HCT116 (cell line): ENCODE measurements around the gene LMCD1.

Source experiments
- ATF3 ChIP-seq: IDR thresholded peaks from 2 replicates; pipeline ENCODE4 v1.6.1; 2012
- CBX3 ChIP-seq: IDR thresholded peaks from 2 replicates; pipeline ENCODE4 v1.6.1; 2012; ENCODE audit warnings: low read depth
- CEBPB ChIP-seq: IDR thresholded peaks from 2 replicates; pipeline ENCODE4 v1.6.1; 2012; ENCODE audit warnings: low read depth
- EGR1 ChIP-seq: IDR thresholded peaks from 2 replicates; pipeline ENCODE4 v1.6.1; 2012; ENCODE audit warnings: low read depth
- EZH2 ChIP-seq: fragments of 200-600 bp; sonication (generic); IDR thresholded peaks from 2 replicates; pipeline ENCODE4 v1.6.1; 2017; ENCODE audit warnings: antibody characterized with exemption, mixed run types
- EZH2phosphoT487 ChIP-seq: fragments of 200-600 bp; IDR thresholded peaks from 2 replicates; pipeline ENCODE4 v1.6.1; 2018; ENCODE audit warnings: antibody characterized with exemption, borderline replicate concordance
- FOSL1 ChIP-seq: IDR thresholded peaks from 2 replicates; pipeline ENCODE4 v1.6.1; 2012; ENCODE audit warnings: low read depth
- JUND ChIP-seq: IDR thresholded peaks from 2 replicates; pipeline ENCODE4 v1.6.1; 2012
- POLR2A ChIP-seq: IDR thresholded peaks from 2 replicates; pipeline ENCODE4 v1.7.0; 2011; ENCODE audit warnings: borderline replicate concordance; ENCODE audit not compliant: insufficient read depth, insufficient read length; ENCODE audit errors: extremely low read depth
- RAD21 ChIP-seq: IDR thresholded peaks from 2 replicates; pipeline ENCODE4 v1.6.1; 2012; ENCODE audit warnings: low read depth, mild to moderate bottlenecking
- YY1 ChIP-seq: IDR thresholded peaks from 2 replicates; pipeline ENCODE4 v1.6.1; 2011; ENCODE audit warnings: low read length, low read depth, moderate library complexity, mild to moderate bottlenecking; ENCODE audit not compliant: insufficient replicate concordance; ENCODE audit errors: extremely low read depth
- TF ChIP-seq, protein P1 (sequence below), 3 experiments: fragments of 200-600 bp in 1 of 3; sonication (generic) in 1 of 3; IDR thresholded peaks in 2 of 3; conservative IDR thresholded peaks in 1 of 3; 2 replicates each; pipeline ENCODE4 v1.5.1; 2012 to 2017; ENCODE audit warnings: low read depth in 2 of 3, low read length in 2 of 3, antibody characterized with exemption in 1 of 3, borderline replicate concordance in 1 of 3, control low read depth in 1 of 3, mild to moderate bottlenecking in 1 of 3, mixed read lengths in 1 of 3, mixed run types in 1 of 3, moderate library complexity in 1 of 3; ENCODE audit not compliant: insufficient read depth in 1 of 3
- TF ChIP-seq, protein P2 (sequence below): IDR thresholded peaks from 2 replicates; pipeline ENCODE4 v1.6.1; 2012; ENCODE audit warnings: low read depth

DNA sequence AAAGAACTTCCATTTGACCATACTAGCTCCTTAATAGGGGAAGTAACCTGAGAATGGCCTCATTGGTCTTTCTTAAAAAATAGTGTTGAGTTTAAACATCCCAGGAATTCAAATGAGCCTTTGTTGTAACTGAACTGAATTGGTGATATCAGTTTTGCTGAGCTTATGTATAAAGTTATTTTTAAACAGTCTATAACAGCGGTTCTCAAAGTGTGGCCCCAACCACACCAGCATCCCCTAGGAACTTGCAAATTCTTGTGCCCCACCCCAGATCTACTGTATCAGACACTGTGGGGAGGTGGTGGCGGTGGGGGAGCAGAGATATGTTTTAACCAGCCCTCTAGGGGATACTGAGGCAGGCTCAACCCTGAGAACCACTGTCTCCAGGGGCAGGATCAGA is 57.0 kb downstream of the LMCD1 start:
- no peak for TF ChIP-seq ATF3
- no peak for TF ChIP-seq CEBPB
- TF ChIP-seq YY1, result no peak
- TF ChIP-seq, protein P1, sequence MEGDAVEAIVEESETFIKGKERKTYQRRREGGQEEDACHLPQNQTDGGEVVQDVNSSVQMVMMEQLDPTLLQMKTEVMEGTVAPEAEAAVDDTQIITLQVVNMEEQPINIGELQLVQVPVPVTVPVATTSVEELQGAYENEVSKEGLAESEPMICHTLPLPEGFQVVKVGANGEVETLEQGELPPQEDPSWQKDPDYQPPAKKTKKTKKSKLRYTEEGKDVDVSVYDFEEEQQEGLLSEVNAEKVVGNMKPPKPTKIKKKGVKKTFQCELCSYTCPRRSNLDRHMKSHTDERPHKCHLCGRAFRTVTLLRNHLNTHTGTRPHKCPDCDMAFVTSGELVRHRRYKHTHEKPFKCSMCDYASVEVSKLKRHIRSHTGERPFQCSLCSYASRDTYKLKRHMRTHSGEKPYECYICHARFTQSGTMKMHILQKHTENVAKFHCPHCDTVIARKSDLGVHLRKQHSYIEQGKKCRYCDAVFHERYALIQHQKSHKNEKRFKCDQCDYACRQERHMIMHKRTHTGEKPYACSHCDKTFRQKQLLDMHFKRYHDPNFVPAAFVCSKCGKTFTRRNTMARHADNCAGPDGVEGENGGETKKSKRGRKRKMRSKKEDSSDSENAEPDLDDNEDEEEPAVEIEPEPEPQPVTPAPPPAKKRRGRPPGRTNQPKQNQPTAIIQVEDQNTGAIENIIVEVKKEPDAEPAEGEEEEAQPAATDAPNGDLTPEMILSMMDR (IDR thresholded peaks at IDR 0.05 in 2 of 3, conservative IDR thresholded peaks at IDR 0.05 in 1 of 3; ENCODE audit: borderline replicate concordance in 1 of 3, insufficient read depth in 1 of 3, low read depth in 2 of 3, low read length in 2 of 3), result no peak
- TF ChIP-seq EZH2phosphoT487, result no peak
- no peak for TF ChIP-seq POLR2A
- no peak for TF ChIP-seq JUND
- no peak for TF ChIP-seq FOSL1
- no peak for TF ChIP-seq RAD21
- TF ChIP-seq EZH2, result no peak
- no peak for TF ChIP-seq CBX3
- TF ChIP-seq, protein P2, sequence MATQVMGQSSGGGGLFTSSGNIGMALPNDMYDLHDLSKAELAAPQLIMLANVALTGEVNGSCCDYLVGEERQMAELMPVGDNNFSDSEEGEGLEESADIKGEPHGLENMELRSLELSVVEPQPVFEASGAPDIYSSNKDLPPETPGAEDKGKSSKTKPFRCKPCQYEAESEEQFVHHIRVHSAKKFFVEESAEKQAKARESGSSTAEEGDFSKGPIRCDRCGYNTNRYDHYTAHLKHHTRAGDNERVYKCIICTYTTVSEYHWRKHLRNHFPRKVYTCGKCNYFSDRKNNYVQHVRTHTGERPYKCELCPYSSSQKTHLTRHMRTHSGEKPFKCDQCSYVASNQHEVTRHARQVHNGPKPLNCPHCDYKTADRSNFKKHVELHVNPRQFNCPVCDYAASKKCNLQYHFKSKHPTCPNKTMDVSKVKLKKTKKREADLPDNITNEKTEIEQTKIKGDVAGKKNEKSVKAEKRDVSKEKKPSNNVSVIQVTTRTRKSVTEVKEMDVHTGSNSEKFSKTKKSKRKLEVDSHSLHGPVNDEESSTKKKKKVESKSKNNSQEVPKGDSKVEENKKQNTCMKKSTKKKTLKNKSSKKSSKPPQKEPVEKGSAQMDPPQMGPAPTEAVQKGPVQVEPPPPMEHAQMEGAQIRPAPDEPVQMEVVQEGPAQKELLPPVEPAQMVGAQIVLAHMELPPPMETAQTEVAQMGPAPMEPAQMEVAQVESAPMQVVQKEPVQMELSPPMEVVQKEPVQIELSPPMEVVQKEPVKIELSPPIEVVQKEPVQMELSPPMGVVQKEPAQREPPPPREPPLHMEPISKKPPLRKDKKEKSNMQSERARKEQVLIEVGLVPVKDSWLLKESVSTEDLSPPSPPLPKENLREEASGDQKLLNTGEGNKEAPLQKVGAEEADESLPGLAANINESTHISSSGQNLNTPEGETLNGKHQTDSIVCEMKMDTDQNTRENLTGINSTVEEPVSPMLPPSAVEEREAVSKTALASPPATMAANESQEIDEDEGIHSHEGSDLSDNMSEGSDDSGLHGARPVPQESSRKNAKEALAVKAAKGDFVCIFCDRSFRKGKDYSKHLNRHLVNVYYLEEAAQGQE, result no peak
- TF ChIP-seq EGR1, result no peak
